ENCODE results near the gene BRICD5.

Gene BRICD5

GRCh38 chr16:2171601-2172178, 39.0 kb downstream of the BRICD5 start:
- DNase-seq (ENCODE audit: low read depth): no peak
- TF ChIP-seq CTCF (conservative IDR thresholded peaks at IDR 0.05; ENCODE audit: control insufficient read depth, insufficient read depth, low read depth, low read length): no peak
- no peak overlapping the region for H3K4me3 ChIP-seq (ENCODE audit: control insufficient read depth, low read depth, low read length)

DNA sequence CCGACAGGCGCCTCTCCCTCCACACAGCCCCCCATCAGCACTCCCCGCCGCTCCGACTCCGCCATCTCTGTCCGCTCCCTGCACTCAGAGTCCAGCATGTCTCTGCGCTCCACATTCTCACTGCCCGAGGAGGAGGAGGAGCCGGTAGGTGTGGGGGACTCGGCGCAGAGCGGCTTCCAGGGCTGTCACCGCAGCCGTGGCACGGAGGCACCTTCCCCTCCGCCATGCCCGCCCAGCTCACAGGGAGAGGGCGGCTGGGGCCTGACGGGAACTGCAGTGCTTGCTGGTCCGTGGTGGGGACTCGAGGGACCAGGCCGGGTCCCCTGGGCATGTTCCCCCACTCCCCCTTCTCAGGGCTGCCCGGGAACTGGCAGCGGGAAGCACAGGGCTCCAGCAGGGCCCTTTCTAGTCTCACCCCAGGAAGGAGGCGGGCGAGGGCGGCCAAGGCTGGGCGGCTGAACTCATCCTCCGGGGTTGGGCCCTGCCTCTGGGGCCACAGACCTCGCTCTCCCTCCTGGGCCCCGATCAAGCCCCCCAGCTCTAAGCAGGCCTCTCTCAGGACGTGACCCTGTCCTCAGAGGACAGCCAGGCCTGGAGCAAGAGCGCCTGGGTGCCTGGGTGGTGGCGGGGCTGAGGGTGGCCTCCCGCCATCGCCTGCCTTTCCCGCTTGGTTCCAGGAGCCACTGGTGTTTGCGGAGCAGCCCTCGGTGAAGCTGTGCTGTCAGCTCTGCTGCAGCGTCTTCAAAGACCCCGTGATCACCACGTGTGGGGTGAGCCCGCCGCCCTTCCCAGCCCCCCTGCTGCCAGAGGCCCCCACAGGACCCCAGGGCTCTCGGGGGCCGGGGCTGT, 39.9 kb downstream of the BRICD5 start:
- TF ChIP-seq CTCF (conservative IDR thresholded peaks at IDR 0.05; ENCODE audit: control insufficient read depth, insufficient read depth, low read depth, low read length): no peak
- no peak overlapping the region for H3K4me3 ChIP-seq (ENCODE audit: control insufficient read depth, low read depth, low read length)
- no peak for DNase-seq (ENCODE audit: low read depth)

DNA sequence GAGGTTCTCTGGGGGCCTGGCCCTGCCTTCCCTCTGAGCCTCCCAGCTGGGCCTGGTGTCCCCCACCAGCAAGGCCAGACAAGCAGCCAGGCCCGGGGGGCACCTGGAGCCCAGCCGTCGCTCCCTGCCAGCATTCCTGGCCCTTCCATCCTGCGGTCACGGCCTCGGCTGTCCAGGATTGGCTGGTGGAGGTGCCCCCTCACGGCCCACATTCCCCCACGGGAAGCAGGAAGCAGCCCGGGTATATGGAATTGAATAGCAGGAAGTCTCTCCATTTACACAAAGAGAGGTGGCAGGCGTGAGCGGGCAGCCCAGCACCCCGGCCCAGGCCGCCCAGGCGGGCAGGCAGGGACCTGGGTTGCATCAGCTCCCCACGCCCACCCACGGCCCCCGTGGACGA, 40.6 kb downstream of the BRICD5 start:
- no peak for TF ChIP-seq CTCF (conservative IDR thresholded peaks at IDR 0.05; ENCODE audit: control insufficient read depth, insufficient read depth, low read depth, low read length)
- DNase-seq (ENCODE audit: low read depth): no peak
- no peak overlapping the region for H3K4me3 ChIP-seq (ENCODE audit: control insufficient read depth, low read depth, low read length)

DNA sequence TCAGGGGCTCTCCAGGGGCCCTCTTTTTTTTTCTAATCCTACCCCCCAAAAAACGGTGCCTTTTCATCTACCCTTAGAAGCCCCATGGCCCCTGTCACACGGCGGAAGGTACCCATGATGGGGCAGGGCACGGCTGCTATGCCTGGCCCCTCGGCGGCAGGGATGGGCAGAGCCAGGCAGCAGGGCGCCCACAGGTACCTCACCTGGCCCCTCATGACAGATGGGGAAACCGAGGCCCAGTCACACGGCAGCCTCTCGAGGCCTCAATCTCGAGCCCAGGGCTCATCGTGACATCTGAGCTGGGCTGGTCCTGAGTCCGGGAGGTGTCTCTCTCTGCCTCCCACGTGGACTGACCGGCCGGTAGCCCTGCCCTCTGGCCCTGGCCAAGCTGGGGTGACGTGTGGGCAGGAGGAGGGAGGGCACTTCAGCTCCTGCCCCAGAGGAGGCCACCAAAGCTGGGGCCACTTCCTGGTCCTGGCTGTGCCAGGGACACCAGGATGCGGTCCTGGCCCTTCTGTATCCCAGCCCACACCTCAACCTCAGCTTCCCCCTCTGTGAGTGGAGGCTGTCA, 43.5 kb downstream of the BRICD5 start:
- H3K4me3 ChIP-seq (ENCODE audit: control insufficient read depth, low read depth, low read length): no peak overlapping the region
- no peak for TF ChIP-seq CTCF (conservative IDR thresholded peaks at IDR 0.05; ENCODE audit: control insufficient read depth, insufficient read depth, low read depth, low read length)
- DNase-seq (ENCODE audit: low read depth): no peak

DNA sequence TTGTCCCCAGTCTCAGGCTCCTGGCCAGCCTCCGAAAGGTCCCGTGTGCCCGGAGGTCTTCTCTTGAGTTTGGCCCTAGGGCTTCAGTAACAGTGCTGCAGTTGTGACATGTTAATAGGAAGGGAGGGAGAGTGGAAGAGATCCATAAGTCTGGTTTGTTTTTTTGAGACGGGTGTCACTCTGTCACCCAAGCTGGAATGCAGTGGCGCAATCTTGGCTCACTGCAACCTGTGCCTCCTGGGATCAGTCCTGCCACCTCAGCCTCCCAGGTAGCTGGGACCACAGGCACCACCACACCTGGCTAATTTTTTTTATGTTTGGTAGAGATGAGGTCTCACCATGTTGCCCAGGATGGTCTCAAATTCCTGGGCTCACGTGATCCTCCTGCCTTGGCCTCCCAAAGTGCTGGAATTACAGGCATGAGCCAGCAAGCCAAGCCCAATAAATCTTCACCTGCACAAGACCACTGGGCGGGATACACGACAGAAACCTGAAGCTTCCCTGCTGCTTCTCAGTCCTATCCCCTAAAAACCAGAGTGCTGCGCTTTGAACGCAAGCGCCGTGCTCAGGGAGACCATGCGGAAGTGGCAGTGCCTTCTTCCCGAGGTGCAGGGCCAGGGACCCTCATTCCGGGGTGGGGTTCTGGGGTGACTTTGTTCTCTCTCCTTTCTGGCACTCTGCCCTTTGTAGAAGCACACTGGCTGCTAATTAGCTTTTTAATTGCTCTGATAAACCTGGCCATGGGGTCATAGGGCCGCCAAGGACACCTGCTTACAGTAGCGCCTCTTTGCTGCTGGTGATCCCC, 44.2 kb downstream of the BRICD5 start:
- H3K4me3 ChIP-seq (ENCODE audit: control insufficient read depth, low read depth, low read length): no peak overlapping the region
- TF ChIP-seq CTCF (conservative IDR thresholded peaks at IDR 0.05; ENCODE audit: control insufficient read depth, insufficient read depth, low read depth, low read length): no peak
- DNase-seq (ENCODE audit: low read depth): no peak

GRCh38 chr16:2165861-2166260, 44.8 kb downstream of the BRICD5 start:
- no peak overlapping the region for H3K4me3 ChIP-seq (ENCODE audit: control insufficient read depth, low read depth, low read length)
- TF ChIP-seq CTCF (conservative IDR thresholded peaks at IDR 0.05; ENCODE audit: control insufficient read depth, insufficient read depth, low read depth, low read length): no peak
- DNase-seq (ENCODE audit: low read depth): no peak

Measured in fibroblast of mammary gland (primary cell).